CD4-positive, alpha-beta T cell treated with Interleukin-10 for 1 hour (primary cell): ENCODE measurements around the gene MVB12B.

Experiments used
- DNase-seq: peaks from one replicate; pipeline ENCODE4 v3.0.0-alpha.2; 2020

The MVB12B gene

DNA sequence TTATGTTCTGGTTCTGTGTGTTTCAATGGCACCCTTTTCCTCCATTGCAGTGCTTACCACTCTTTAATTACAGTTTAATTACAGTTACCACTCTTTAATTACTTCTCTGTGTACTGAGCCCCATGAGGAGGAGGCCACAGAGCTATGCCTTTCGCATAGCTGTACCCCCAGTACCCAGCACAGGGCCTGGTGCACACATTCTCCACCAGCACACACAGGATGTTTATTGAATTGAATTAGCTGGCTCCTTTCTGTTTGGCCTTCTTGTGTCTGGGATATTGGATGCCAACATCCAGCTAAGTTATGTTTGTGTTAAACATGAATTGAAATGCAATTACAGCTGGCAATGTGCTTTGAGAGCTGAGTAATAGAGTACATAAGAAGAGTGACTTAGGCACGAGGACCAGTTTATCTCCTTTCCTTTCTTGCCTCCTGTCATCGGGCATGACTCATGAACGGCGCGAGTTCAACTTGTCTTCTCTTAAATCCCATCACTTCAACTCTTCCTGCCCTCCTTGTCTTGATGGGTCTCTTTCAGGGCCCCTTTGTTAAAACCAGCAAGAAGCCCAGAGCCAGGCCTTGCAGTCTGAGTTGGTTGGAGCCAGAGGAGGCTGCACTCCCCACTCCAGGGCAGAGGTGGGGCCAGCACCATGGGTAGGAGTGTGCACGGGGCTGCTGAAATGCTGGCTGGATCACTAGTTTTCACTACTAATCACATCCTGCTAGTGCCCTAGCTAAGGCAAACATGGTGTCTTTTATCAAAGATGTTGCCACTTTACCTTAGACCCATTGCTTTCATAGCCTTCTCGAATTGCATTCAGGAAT, 37.4 kb downstream of the MVB12B start:
- no peak for DNase-seq

GRCh38 chr9:126365780-126366179, 39.2 kb downstream of the MVB12B start:
- DNase-seq: no peak

DNA sequence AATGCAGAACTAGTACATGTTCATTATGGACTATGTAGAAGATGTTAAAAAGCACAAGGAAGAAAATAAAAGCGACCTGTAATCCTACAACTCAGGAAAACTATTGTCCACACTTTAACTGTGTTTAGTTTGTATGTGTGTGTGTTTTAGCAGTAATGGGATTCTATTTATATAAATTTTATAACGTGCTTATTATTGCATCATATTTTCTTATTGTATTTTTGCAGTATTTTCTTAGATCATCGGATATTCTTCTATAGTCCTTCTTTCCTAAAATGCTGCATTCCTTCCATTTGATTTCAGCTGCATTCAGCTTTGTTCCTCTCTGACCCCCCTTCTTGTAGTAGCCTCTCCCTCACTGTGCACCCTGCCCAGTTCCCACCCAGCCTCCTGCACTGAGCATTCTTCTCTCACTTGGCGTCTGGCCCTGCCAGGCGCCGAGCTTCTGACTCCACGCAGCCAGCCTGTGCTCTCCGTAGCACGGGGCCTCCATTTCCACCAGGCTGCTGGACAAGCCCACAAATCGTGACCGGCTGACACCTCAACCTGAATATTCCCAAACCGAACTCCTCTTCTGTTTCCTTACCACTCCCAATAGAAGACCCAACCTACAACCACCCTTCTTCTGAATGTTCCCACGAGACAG, 39.9 kb downstream of the MVB12B start:
- no peak for DNase-seq

DNA sequence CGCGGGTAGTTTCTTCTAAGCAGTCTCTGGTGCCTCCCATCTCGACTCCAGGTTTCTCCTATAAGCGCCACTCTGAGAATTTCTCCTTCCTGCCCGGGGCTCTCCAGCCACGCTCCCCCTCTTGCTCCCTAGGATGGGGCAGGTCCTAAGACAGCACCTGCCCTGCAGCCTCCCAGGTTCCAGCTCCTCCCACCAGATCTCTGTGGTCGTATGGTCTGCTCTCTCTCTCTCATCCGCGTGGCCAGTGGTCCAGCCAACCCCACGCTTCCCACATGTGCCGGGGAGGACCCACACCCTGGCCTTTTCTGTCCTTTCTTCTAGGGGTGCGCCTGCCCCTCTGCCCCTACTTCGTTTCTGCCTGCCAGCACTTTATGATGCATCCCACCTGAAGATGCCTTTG, 40.5 kb downstream of the MVB12B start:
- no peak for DNase-seq

DNA sequence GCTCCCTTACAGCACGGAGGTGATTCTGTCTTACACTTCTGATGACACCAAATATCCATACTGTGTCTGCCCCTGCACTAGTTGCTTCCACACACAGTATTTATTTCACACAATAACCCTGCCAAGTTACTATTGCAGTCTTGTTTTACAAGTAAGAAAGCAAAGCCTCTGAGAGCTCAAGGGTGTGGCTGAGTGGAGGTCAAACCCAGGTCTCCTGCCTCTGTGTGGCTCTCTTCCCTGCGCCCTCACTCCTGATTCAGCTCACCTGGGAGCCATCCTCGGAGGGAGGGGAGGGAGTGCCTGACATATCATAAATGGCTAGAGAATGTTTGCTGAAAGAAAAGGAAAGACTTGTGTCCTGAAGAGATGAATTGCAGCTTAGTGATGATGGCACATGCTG, 41.0 kb downstream of the MVB12B start:
- no peak for DNase-seq

DNA sequence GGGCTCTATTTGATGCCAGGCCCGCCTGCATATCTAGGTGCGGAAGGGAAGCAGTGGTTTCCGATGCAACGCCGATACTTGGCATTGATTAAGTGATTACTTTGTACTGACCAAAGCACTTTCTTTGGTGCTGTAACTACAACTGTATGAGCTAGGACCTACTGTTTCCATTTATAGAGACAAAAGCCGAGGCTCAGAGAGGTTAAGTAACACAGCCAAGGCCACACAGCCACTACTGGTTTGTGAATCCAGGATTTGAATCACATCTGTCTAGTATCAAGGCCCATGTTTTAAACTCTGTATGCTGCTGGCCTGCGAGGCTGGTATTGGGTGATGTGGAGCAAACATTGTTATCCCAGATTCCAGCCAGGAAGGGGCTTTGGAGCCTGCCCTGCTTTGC, 41.4 kb downstream of the MVB12B start:
- no peak for DNase-seq

DNA sequence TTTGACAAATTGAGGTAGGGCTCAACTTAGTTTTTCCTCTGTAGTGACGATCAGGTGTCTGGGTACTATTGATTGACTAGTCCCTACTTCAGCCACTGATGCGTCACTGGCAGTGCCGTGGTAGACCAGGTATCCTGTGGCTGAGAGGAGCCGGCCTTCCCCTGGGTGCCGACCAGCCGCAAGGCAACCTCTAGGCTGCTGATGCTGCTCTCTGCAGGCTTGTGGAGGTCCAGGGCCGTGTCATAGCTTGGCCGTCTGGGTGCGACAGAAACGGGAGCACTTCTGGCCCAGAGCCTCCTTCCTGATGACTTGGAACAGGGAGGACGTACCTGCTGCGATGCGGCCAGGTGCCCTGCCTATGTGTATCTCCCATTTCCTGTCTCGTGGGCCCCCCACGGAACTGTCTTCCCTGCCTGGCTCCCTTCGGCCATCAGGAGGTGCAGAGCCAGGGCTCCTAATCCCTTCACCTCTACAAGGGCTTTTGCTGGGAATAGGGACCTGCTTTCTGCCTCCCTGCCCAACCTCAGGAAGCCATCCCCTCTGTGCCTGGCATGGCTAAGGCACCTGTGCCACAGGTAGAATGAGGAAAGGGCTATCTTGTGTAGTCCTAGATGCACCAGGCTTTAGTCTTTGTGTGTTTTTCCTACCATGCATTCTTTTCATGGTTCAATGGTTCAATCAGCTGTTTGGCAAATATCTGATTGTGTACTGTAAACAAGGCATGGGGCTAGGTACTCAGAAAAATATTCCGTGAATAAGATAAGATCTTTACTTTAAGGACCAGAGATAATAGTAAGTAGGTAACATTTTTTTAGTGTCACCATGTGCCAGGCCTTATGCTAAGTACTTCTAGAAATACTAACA, 44.6 kb downstream of the MVB12B start:
- DNase-seq: no peak

DNA sequence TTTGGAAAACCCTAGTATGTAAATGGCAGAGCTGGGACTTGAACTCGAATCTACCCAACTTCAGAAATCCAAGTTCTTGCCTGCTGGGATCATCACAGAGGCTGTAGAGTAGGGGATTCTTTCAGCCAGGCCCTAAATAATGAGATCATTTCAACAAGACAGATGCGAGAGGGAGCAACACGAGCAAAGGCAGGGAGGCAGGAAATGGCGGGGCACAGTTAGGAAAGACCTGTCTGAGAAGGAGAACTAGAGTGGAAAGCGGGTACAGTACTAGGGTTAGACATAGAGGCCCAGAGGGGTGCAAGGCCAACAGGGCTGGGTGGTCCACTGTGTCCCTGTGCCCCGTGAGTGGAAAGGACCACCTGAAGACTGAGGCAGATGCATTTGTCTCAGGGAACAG, 46.1 kb downstream of the MVB12B start:
- no peak for DNase-seq

DNA sequence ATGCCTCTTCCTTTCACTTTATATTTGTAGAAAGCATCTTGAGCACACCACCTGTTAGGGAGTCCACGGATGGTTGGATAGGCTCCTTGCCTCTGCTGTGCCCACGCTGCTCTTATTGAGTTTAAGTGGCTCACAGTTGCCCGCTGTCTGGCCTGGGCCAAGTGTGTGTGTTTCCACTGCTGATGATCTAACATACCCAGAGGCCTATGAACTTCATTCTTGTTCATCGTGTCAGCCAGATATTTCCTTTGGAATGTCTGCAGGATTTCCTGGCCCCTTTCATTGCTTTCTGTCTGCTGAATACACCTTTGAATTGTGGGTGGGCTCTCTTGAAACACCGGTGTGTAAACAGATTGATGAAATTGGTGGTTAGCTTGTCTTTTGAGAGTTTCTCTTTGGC, 46.6 kb downstream of the MVB12B start:
- DNase-seq: no peak

GRCh38 chr9:126374366-126374781, 47.7 kb downstream of the MVB12B start:
- DNase-seq: no peak

GRCh38 chr9:126375386-126375785, 48.8 kb downstream of the MVB12B start:
- DNase-seq: no peak

DNA sequence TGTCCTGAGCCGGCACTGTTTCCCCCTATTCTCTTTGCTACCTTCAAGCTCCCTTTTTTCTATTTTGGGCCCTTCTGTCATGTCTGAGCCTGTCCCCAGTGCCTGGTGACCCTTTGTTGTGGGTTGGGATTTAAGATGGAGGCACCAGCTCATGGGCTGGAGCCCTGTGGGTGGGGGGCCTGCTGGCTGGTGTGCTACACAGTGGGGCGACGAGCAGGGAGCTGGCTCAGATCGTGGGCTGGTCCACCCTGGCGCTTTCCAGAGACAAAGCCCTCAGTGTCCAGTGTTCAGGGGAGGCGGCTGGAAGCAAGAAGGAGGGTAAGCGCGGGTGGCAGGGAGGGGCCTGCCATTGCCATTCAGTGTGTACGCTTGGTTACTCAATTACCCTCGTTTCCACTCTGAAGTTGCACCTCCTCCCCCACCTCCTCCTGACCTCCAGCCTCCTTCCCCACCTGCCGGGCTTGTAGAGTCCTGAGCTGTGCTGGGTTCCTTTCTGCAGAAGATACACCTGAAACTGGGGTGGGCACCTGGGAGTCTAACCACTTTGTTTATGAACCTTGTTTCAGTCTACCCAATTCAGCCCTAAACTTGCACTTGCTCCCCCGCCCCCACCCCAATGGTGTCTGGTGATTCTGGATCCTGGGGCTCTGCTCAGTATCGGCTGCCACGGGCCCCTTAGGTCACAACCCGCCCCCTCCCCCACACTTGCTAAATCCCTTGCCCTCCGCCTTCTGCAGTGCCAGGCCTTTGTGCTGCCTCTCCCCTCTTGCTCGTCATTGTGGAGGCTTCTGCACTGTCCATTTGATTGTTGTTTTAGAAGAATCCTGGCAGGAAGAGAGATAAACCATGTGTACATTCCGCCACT, 49.9 kb downstream of the MVB12B start:
- DNase-seq: no peak

DNA sequence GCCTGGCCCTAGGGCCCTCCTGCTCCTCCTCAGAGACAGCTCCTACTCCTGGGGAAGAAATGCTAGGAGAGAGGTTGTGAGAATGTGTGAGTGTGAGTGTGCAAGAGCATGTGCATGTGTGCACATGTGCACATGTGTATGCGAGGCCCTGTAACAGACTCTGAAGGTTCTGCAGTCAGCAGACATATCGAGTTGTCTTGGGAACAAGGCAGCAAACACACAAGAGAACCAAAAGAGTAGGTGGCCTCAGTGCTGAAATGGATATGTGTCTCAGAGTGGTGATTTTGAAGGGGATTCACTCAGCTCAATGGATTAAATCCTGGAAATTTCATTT, 50.5 kb downstream of the MVB12B start:
- no peak for DNase-seq

- no peak for DNase-seq
Measured at GRCh38 chr9:126377536-126377935, 50.9 kb downstream of the MVB12B start.

GRCh38 chr9:126378761-126379160, 52.1 kb downstream of the MVB12B start:
- no peak for DNase-seq

- no peak for DNase-seq
Measured at GRCh38 chr9:126379661-126380360, 53.2 kb downstream of the MVB12B start.

GRCh38 chr9:126380447-126380846, 53.8 kb downstream of the MVB12B start:
- no peak for DNase-seq

- DNase-seq: no peak
Measured at GRCh38 chr9:126381195-126381594, 54.6 kb downstream of the MVB12B start.

- no peak for DNase-seq
Measured at GRCh38 chr9:126383406-126384046, 56.9 kb downstream of the MVB12B start.

DNA sequence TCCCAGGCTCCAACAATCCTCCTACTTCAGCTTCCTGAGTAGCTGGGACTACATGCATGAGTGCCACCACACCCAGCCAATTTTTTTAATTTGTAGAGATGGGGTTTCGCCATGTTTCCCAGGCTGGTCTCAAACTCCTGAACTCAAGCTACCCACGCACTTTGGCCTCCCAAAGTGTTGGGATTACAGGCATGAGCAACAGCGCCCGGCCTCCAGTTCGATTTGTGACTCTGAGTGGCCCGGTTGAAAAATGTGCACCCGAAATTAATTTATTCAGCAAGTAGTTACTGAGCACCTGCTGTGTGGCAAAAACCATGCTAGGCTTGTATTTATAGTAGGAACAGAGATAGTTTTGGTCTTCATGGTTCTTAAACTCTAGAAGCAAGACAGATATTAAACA, 58.3 kb downstream of the MVB12B start:
- DNase-seq: no peak

GRCh38 chr9:126386088-126386487, 59.5 kb downstream of the MVB12B start:
- no peak for DNase-seq

GRCh38 chr9:126386776-126387175, 60.1 kb downstream of the MVB12B start:
- DNase-seq: no peak
